HG03378 (cell line): ENCODE measurements around the gene MGRN1.
"Not testable (repeated sequence)": the region's sequence is repeated elsewhere in the genome, so short reads cannot be mapped to it uniquely, and the experiment has no call there.

Experiments
- ATAC-seq: cut with Tn5 transposase; IDR thresholded peaks from one replicate; pipeline ENCODE4 v1.9.1; 2021; ENCODE audit warnings: mild to moderate bottlenecking, moderate library complexity; ENCODE audit not compliant: unreplicated experiment

The MGRN1 gene

GRCh38 chr16:4723071-4723767 is 98.6 kb downstream of the MGRN1 start:
- no peak for ATAC-seq

- ATAC-seq = no peak
Observed at GRCh38 chr16:4724661-4725270, 100.1 kb downstream of the MGRN1 start.

GRCh38 chr16:4726616-4727015 is 102.0 kb downstream of the MGRN1 start:
- no peak for ATAC-seq

- ATAC-seq = no peak
Observed at GRCh38 chr16:4728676-4729075, 104.0 kb downstream of the MGRN1 start.

GRCh38 chr16:4729876-4730275 is 105.2 kb downstream of the MGRN1 start:
- no peak for ATAC-seq

- no peak for ATAC-seq
Observed at GRCh38 chr16:4733211-4733742, 108.7 kb downstream of the MGRN1 start.

GRCh38 chr16:4733747-4734062 is 109.1 kb downstream of the MGRN1 start:
- peak; percentile 21 for ATAC-seq

- ATAC-seq = peak; percentile 70
Observed at GRCh38 chr16:4734063-4734729, 109.6 kb downstream of the MGRN1 start, which contains the start of the genes ANKS3 and DNAAF8. Gene ANKS3 (minus strand): TSS chr16:4734271. CDS start chr16:4730149, 4,122 bp downstream. Gene DNAAF8 (plus strand): TSS chr16:4734537. CDS start chr16:4736515, 1,978 bp downstream.

- ATAC-seq = peak; percentile 36
Observed at GRCh38 chr16:4734730-4735535, 110.3 kb downstream of the MGRN1 start.

GRCh38 chr16:4736546-4736945 is 111.9 kb downstream of the MGRN1 start:
- no peak for ATAC-seq

- no peak for ATAC-seq
Observed at GRCh38 chr16:4737545-4737944, 112.9 kb downstream of the MGRN1 start.

- ATAC-seq = not testable (repeated sequence)
Observed at GRCh38 chr16:4738370-4738769, 113.7 kb downstream of the MGRN1 start.
